HG03571 (cell line): Measurements from ENCODE around the gene BRAF.
"Not testable (repeated sequence)": the region's sequence is repeated elsewhere in the genome, so short reads cannot be mapped to it uniquely, and the experiment has no call there.

Experiments used
- ATAC-seq: cut with Tn5 transposase; IDR thresholded peaks from one replicate; pipeline ENCODE4 v1.9.1; 2021; ENCODE audit not compliant: unreplicated experiment

Gene BRAF

DNA sequence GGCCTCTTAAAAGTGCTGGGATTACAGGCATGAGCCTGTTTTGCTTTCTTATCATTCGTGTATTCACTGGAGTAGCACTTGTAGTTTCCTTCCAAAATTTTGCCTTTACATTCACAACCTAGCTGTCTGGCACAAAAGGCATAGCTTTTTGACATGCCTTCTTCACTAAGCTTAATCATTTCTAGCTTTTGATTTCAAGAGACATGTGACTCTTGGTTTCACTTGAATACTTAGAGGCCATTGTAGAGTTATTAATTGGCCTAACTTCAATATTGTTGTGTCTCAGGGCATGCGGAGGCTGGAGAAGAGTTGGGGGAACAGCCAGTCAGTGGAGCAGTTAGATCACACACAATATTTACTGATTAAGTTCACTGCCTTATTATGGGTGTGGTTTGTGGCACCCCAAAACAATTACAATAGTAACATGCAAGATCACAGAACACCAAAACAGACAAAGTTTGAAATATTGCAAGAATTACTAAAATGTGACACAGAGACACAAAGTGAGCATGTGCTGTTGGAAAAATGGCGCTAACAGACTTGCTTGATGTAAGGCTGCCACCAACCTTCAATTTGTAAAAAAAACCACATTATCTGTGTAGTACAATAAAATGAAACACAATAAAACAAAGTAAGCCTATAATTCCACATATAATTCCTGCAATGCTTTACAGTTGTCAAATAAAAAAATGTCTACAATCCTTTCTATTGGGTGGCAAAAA lies 43.1 kb downstream of the BRAF start:
- peak; percentile 65 for ATAC-seq

DNA sequence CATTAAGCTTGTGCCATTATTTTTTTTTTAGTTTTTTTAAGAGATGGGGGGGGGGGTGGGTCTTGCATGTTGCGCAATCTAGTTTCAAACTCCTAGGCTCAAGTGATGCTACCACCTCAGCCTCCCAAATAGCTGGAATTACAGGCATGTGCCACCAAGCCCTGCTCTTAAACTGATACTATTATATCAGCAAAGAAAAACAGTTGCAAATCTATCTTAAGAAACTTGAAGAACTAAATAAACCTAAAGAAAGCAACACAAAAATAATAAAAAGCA lies 47.5 kb downstream of the BRAF start:
- no peak for ATAC-seq

GRCh38 chr7:140876519-140877248 lies 48.0 kb downstream of the BRAF start:
- peak; percentile 77 for ATAC-seq

DNA sequence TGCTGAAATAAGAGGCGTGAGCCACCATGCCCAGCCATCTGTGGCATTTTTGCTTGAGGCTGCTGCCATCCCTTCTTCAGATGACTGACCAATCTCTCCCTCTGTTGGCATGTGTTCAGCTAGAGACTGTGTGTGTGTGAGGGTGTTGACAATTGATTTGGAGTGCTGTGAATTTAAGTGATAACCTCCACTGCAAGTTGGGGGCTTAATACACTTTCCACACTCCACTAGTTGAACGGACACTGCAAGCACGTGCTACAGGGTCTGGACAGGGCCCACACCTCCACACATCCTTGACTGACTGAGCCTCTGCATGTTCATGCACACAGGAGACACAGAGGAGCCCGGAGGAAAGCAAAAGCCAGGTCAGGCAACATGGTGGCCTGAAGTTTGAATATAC lies 51.3 kb downstream of the BRAF start:
- no peak for ATAC-seq

DNA sequence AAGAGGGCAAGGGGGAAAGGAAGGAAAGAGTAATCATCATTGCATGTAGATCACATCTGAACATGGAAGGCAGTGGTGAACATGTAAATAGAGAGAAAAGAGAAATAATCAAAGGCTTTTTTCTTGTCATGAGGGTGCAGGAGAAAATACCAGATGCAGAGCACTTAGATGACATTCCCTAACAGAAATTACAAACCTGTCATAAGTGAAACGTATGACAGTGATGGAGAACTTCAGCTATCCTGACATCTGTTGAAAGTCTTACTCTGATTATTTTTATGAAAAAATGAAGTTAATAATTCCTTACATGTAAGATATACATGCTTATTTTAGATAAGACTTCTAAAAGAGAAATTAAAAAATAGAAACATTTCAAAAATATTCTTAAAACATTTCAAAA lies 54.7 kb downstream of the BRAF start:
- ATAC-seq: no peak

- ATAC-seq: no peak
These were observed 55.3 kb downstream of the BRAF start for GRCh38 chr7:140869430-140869829.

DNA sequence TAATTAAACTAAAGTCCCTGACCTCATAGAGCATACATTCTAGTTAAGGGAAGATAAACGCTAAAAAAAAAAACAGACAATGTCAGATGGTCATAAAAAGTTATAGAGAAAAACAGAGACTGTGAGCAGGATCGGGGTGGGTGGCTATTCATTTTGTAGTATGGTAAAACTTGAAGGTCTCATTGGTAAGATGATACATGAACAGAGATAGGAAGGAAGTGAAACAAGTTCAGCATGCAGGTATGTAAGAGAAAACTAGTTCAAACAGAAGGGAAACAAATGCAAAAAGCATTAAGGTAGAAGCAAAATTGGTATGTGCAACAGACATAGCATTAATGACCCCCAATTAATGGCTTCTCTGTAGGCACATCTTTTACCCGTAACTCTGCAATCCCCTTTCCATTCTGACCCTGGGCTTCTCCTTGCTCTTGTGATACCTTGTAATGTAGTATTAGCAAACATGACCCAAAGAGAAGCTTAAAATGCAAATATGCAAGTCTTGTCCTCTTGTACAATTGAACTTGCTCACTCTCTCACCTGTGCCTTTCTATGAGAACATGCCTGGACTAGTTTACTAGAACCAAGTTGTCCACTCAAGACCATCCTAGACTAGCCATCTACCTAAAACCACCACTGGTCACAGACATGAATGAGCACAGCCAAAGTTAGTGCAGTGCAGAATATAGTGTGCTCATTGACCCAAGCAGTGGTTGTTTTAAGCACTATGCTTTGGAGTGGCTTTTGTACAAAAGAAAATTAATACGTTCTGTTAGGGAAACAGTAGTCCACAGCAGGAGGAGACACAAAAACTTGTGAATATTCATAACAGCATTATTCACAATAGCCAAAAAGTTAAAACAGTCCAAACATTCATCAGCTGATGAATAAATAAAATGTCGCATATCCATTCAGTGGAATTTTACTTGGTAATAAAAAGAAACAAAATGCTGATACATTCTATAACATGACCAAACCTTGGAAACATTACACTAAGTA lies 57.0 kb downstream of the BRAF start:
- no peak for ATAC-seq

GRCh38 chr7:140866926-140867325 lies 57.8 kb downstream of the BRAF start:
- no peak for ATAC-seq

DNA sequence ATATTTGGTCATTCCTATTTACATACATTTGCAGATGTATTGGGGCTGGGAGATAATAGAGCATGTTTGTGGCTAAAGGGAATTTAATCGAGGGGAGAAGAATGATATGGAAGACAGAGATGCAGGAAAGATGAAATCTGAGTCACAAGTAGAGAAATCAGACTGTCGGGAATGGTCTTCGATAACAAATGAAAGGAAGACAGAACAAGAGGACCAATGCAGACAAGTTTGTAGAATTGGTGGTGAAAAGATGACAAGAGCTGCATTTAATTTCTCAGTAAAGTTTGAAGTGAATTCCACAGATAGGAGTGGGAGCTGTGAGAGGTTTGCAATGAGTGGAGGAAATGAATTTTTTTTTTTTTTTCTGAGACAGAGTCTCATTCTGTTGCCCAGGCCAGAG lies 60.0 kb downstream of the BRAF start:
- no peak for ATAC-seq

DNA sequence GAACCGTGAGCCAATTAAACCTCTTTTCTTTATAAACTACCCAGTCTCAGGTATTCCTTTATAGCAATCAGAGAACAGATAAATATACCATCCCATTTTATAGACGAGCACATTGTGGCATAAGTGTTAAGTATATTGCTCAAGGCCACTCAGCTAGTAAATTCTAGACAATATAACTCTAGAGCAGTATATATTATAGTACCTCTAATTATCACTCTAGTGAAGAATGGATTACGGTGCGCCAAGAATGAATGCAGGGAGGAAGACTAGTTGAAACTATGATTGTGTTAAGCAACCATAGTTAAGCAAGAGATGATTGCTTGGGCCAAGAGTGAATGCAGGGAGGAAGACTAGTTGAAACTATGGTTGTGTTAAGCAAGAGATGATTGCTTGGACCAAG lies 60.9 kb downstream of the BRAF start:
- no peak for ATAC-seq

GRCh38 chr7:140863184-140863583 lies 61.5 kb downstream of the BRAF start:
- no peak for ATAC-seq

- ATAC-seq: no peak
These were observed 67.7 kb downstream of the BRAF start for GRCh38 chr7:140857048-140857447.

GRCh38 chr7:140841166-140841715 lies 83.5 kb downstream of the BRAF start:
- no peak for ATAC-seq

- ATAC-seq: no peak
These were observed 93.0 kb downstream of the BRAF start for GRCh38 chr7:140831724-140832123.

- ATAC-seq: no peak
These were observed 95.0 kb downstream of the BRAF start for GRCh38 chr7:140829720-140830119.

GRCh38 chr7:140828741-140829140 lies 96.0 kb downstream of the BRAF start:
- no peak for ATAC-seq

- ATAC-seq: not testable (repeated sequence)
These were observed 107.3 kb downstream of the BRAF start for GRCh38 chr7:140817383-140817782.

- ATAC-seq: peak; percentile 85
These were observed 113.7 kb downstream of the BRAF start for GRCh38 chr7:140810830-140811556.

DNA sequence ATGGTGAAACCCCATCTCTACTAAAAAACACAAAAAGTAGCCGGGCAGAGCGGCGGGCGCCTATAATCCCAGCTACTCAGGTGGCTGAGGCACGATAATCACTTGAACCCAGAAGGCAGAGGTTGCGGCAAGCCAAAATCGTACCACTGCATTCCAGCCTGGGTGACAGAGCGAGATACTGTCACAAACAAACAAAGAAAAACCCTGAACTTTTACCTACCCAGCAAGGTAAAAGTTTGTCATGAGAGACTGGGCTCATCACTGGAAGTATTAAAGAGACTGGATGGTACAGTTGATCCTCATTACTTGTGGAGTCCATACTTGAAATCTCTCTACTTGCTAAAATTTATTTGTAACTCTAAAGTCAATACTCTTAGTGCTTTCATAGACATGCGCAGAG lies 114.3 kb downstream of the BRAF start:
- ATAC-seq: no peak

DNA sequence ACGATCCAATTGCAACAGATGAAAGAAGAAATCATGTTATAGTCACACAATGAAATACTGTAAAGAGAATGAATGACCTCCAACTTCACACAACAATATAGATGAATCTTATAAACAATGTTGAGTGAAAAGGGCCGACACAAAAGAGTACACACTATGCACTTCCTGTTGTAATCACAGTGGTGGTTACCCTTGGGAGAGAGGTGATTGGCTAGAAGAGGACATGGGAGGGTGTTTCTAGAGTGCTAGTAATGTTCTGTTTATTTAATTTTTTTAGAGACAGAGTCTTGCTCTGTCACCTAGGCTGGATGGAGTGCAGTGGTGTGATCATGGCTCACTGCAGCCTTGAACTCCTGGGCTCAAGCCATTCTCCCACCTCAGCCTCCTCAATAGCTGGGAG lies 145.8 kb downstream of the BRAF start:
- no peak for ATAC-seq

GRCh38 chr7:140778568-140778967 lies 146.2 kb downstream of the BRAF start:
- ATAC-seq: no peak
